Measurements from ENCODE around the gene ARHGAP19.
A peak's percentile ranks its signal among the peaks of the same experiment; 100 is the strongest.

Gene ARHGAP19

GRCh38 chr10:97192952-97193435 is 99.4 kb downstream of the ARHGAP19 start:
- DNase-seq (ENCODE audit: low spot score) = no peak

GRCh38 chr10:97190450-97190849 is 102.0 kb downstream of the ARHGAP19 start:
- no peak for DNase-seq (ENCODE audit: low spot score)

GRCh38 chr10:97188261-97188711 is 104.2 kb downstream of the ARHGAP19 start:
- no peak for DNase-seq (ENCODE audit: low spot score)

GRCh38 chr10:97186911-97187310 is 105.5 kb downstream of the ARHGAP19 start:
- DNase-seq (ENCODE audit: low spot score) = no peak

GRCh38 chr10:97185326-97186058 is 106.9 kb downstream of the ARHGAP19 start, which contains the start of gene SLIT1:
Gene SLIT1, minus strand, starts transcription at chr10:97185959. Its CDS starts 285 bp downstream, at chr10:97185674.
- no peak for DNase-seq (ENCODE audit: low spot score)

- no peak for DNase-seq (ENCODE audit: low spot score)
These were observed 107.5 kb downstream of the ARHGAP19 start for GRCh38 chr10:97184971-97185325.

GRCh38 chr10:97183314-97183713 is 109.1 kb downstream of the ARHGAP19 start:
- DNase-seq (ENCODE audit: low spot score) = no peak

GRCh38 chr10:97182288-97182990 is 110.0 kb downstream of the ARHGAP19 start:
- no peak for DNase-seq (ENCODE audit: low spot score)

GRCh38 chr10:97180986-97181385 is 111.5 kb downstream of the ARHGAP19 start:
- no peak for DNase-seq (ENCODE audit: low spot score)

GRCh38 chr10:97180363-97180755 is 112.1 kb downstream of the ARHGAP19 start:
- no peak for DNase-seq (ENCODE audit: low spot score)

GRCh38 chr10:97179731-97180362 is 112.6 kb downstream of the ARHGAP19 start:
- DNase-seq (ENCODE audit: low spot score) = no peak

- no peak for DNase-seq (ENCODE audit: low spot score)
These were observed 113.1 kb downstream of the ARHGAP19 start for GRCh38 chr10:97179311-97179710.

GRCh38 chr10:97178074-97178473 is 114.4 kb downstream of the ARHGAP19 start:
- DNase-seq (ENCODE audit: low spot score) = no peak

GRCh38 chr10:97176226-97176625 is 116.2 kb downstream of the ARHGAP19 start:
- DNase-seq (ENCODE audit: low spot score) = no peak

GRCh38 chr10:97175586-97175985 is 116.9 kb downstream of the ARHGAP19 start:
- DNase-seq (ENCODE audit: low spot score) = no peak

- peak; percentile 51 for DNase-seq (ENCODE audit: low spot score)
These were observed 117.5 kb downstream of the ARHGAP19 start for GRCh38 chr10:97174941-97175340.

- no peak for DNase-seq (ENCODE audit: low spot score)
These were observed 118.1 kb downstream of the ARHGAP19 start for GRCh38 chr10:97174276-97174775.

- DNase-seq (ENCODE audit: low spot score) = no peak
These were observed 119.4 kb downstream of the ARHGAP19 start for GRCh38 chr10:97173036-97173435.
